ENCODE results near the gene DNAH3. TPM values are rescaled to one million over a fixed set of nuclear protein-coding genes. Genes with fewer than 3 reads are reported as not detected.

DNAH3 gene
- total and polyA plus RNA-seq, 5 donors from 2014 or later = 0.05 TPM; not detected in 4

GRCh38 chr16:21134053-21134452 lies 16.6 kb downstream of the DNAH3 start:
- H3K36me3 ChIP-seq (ENCODE audit: control insufficient read depth, insufficient read depth, low read length) = no peaks in the 10 kb centered on the region
- H3K9me3 ChIP-seq (ENCODE audit: control insufficient read depth in 2 of 2, low read length in 2 of 2) = no peaks in the 10 kb centered on the region
- peaks cover 23% of the 10 kb centered on the region for H3K27me3 Mint-ChIP-seq
- no peaks in the 10 kb centered on the region for H3K4me1 Mint-ChIP-seq
- no peak overlapping the region for H3K27ac Mint-ChIP-seq
- no peaks in the 10 kb centered on the region for H3K4me1 ChIP-seq (ENCODE audit: control insufficient read depth, insufficient read depth, low read length, poor library complexity, severe bottlenecking)
- H3K36me3 Mint-ChIP-seq = no peaks in the 10 kb centered on the region
- peaks cover 0 to 3% (median 0%) of the 10 kb centered on the region in 7 donors for H3K9me3 Mint-ChIP-seq
- DNase-seq (no peak), ATAC-seq (ENCODE audit: low read depth in 2 of 2) (no peak)
- H3K27me3 ChIP-seq (ENCODE audit: control insufficient read depth, insufficient read depth, low read length) = no peaks in the 10 kb centered on the region
- no peak overlapping the region for H3K27ac ChIP-seq (ENCODE audit: insufficient read depth, low read length, poor library complexity, severe bottlenecking)
- no peak overlapping the region for H3K4me3 ChIP-seq (ENCODE audit: low read depth, low read length)
- no peak overlapping the region for H3K4me3 Mint-ChIP-seq

- no peak overlapping the region for H3K4me3 ChIP-seq (ENCODE audit: low read depth, low read length)
- H3K4me1 Mint-ChIP-seq = no peaks in the 10 kb centered on the region
- no peaks in the 10 kb centered on the region for H3K36me3 Mint-ChIP-seq
- H3K27me3 ChIP-seq (ENCODE audit: control insufficient read depth, insufficient read depth, low read length) = no peaks in the 10 kb centered on the region
- no peaks in the 10 kb centered on the region for H3K9me3 ChIP-seq (ENCODE audit: control insufficient read depth in 2 of 2, low read length in 2 of 2)
- no peaks in the 10 kb centered on the region for H3K36me3 ChIP-seq (ENCODE audit: control insufficient read depth, insufficient read depth, low read length)
- H3K4me1 ChIP-seq (ENCODE audit: control insufficient read depth, insufficient read depth, low read length, poor library complexity, severe bottlenecking) = no peaks in the 10 kb centered on the region
- DNase-seq = no peak
- no peak overlapping the region for H3K4me3 Mint-ChIP-seq
- peaks cover 0 to 4% (median 0%) of the 10 kb centered on the region in 7 donors for H3K9me3 Mint-ChIP-seq
- no peak overlapping the region for H3K27ac ChIP-seq (ENCODE audit: insufficient read depth, low read length, poor library complexity, severe bottlenecking)
- H3K27ac Mint-ChIP-seq = no peak overlapping the region
- ATAC-seq (ENCODE audit: low read depth in 2 of 2) = no peak
- peaks cover 17% of the 10 kb centered on the region for H3K27me3 Mint-ChIP-seq
These were observed 19.8 kb downstream of the DNAH3 start for GRCh38 chr16:21130811-21131210.

- Mint-ChIP-seq H3K27me3 (peaks cover 17% of the 10 kb centered on the region), H3K4me3 (no peak overlapping the region), H3K4me1 (no peaks in the 10 kb centered on the region), H3K9me3 (peaks cover 0 to 2% (median 0%) of the 10 kb centered on the region in 7 donors), H3K36me3 (no peaks in the 10 kb centered on the region), H3K27ac (no peak overlapping the region)
- H3K36me3 ChIP-seq (ENCODE audit: control insufficient read depth, insufficient read depth, low read length) = no peaks in the 10 kb centered on the region
- no peaks in the 10 kb centered on the region for H3K27me3 ChIP-seq (ENCODE audit: control insufficient read depth, insufficient read depth, low read length)
- no peak overlapping the region for H3K27ac ChIP-seq (ENCODE audit: insufficient read depth, low read length, poor library complexity, severe bottlenecking)
- H3K9me3 ChIP-seq (ENCODE audit: control insufficient read depth in 2 of 2, low read length in 2 of 2) = no peaks in the 10 kb centered on the region
- H3K4me3 ChIP-seq (ENCODE audit: low read depth, low read length) = no peak overlapping the region
- DNase-seq = no peak
- H3K4me1 ChIP-seq (ENCODE audit: control insufficient read depth, insufficient read depth, low read length, poor library complexity, severe bottlenecking) = no peaks in the 10 kb centered on the region
- no peak for ATAC-seq (ENCODE audit: low read depth in 2 of 2)
These were observed 21.7 kb downstream of the DNAH3 start for GRCh38 chr16:21128991-21129390.

- Mint-ChIP-seq H3K27me3 (peaks cover 15% of the 10 kb centered on the region), H3K36me3 (no peaks in the 10 kb centered on the region), H3K4me3 (peak overlapping the region in 1 of 4 donors; percentile 15), H3K27ac (no peak overlapping the region), H3K4me1 (no peaks in the 10 kb centered on the region), H3K9me3 (peaks cover 0 to 2% (median 0%) of the 10 kb centered on the region in 7 donors)
- no peaks in the 10 kb centered on the region for H3K36me3 ChIP-seq (ENCODE audit: control insufficient read depth, insufficient read depth, low read length)
- no peak overlapping the region for H3K27ac ChIP-seq (ENCODE audit: insufficient read depth, low read length, poor library complexity, severe bottlenecking)
- no peaks in the 10 kb centered on the region for H3K9me3 ChIP-seq (ENCODE audit: control insufficient read depth in 2 of 2, low read length in 2 of 2)
- DNase-seq = no peak
- ATAC-seq (ENCODE audit: low read depth in 2 of 2) = no peak
- H3K4me3 ChIP-seq (ENCODE audit: low read depth, low read length) = no peak overlapping the region
- no peaks in the 10 kb centered on the region for H3K27me3 ChIP-seq (ENCODE audit: control insufficient read depth, insufficient read depth, low read length)
- H3K4me1 ChIP-seq (ENCODE audit: control insufficient read depth, insufficient read depth, low read length, poor library complexity, severe bottlenecking) = no peaks in the 10 kb centered on the region
These were observed 24.1 kb downstream of the DNAH3 start for GRCh38 chr16:21126518-21126917.

GRCh38 chr16:21125191-21125590 lies 25.5 kb downstream of the DNAH3 start:
- H3K36me3 ChIP-seq (ENCODE audit: control insufficient read depth, insufficient read depth, low read length) = no peaks in the 10 kb centered on the region
- Mint-ChIP-seq H3K27me3 (peaks cover 10% of the 10 kb centered on the region), H3K4me1 (no peaks in the 10 kb centered on the region), H3K36me3 (peaks cover 5% of the 10 kb centered on the region), H3K9me3 (peaks cover 0 to 2% (median 0%) of the 10 kb centered on the region in 7 donors), H3K27ac (no peak overlapping the region), H3K4me3 (no peak overlapping the region)
- no peaks in the 10 kb centered on the region for H3K4me1 ChIP-seq (ENCODE audit: control insufficient read depth, insufficient read depth, low read length, poor library complexity, severe bottlenecking)
- H3K27ac ChIP-seq (ENCODE audit: insufficient read depth, low read length, poor library complexity, severe bottlenecking) = no peak overlapping the region
- no peak for ATAC-seq (ENCODE audit: low read depth in 2 of 2)
- H3K27me3 ChIP-seq (ENCODE audit: control insufficient read depth, insufficient read depth, low read length) = no peaks in the 10 kb centered on the region
- H3K9me3 ChIP-seq (ENCODE audit: control insufficient read depth in 2 of 2, low read length in 2 of 2) = no peaks in the 10 kb centered on the region
- no peak overlapping the region for H3K4me3 ChIP-seq (ENCODE audit: low read depth, low read length)
- no peak for DNase-seq

DNA sequence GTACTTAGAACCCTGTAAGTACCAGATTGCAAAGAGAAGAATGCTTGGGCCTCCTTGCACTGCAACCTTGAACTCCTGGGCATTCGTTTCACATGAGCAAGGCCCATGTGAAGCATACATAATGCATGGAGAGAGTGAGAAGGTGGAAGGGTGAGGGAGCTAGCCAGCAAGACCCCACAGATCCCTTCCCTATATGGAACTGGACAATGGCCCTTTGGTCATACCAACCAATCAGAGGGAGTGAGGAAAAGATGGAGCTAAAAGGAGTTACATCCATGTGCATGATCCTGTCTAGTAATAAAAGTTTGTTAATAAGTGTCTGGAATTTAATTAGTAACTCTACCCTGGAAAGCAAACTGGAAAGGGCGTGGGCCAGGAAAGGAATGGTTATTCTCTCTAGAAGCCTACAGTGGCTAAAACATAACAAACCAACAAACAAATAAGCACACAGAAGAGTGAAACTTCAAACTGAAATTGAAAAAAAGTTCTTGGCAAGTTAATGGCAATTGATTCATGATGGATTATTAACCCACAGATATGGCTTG lies 29.6 kb downstream of the DNAH3 start:
- Mint-ChIP-seq H3K27me3 (peaks cover 11% of the 10 kb centered on the region), H3K4me1 (peaks cover 6 to 13% (median 8%) of the 10 kb centered on the region in 4 donors), H3K9me3 (peaks cover 0 to 6% (median 2%) of the 10 kb centered on the region in 7 donors), H3K36me3 (peaks cover 19% of the 10 kb centered on the region), H3K27ac (no peak overlapping the region), H3K4me3 (no peak overlapping the region)
- no peak for DNase-seq
- Histone ChIP-seq H3K4me1 (ENCODE audit: control insufficient read depth, insufficient read depth, low read length, poor library complexity, severe bottlenecking) (no peaks in the 10 kb centered on the region), H3K36me3 (ENCODE audit: control insufficient read depth, insufficient read depth, low read length) (no peaks in the 10 kb centered on the region), H3K4me3 (ENCODE audit: low read depth, low read length) (no peak overlapping the region), H3K9me3 (ENCODE audit: control insufficient read depth in 2 of 2, low read length in 2 of 2) (no peaks in the 10 kb centered on the region), H3K27me3 (ENCODE audit: control insufficient read depth, insufficient read depth, low read length) (no peaks in the 10 kb centered on the region), H3K27ac (ENCODE audit: insufficient read depth, low read length, poor library complexity, severe bottlenecking) (no peak overlapping the region)
- ATAC-seq (ENCODE audit: low read depth in 2 of 2) = no peak

GRCh38 chr16:21117567-21117966 lies 33.1 kb downstream of the DNAH3 start:
- Mint-ChIP-seq H3K27me3 (peaks cover 6% of the 10 kb centered on the region), H3K4me1 (peaks cover 6 to 14% (median 8%) of the 10 kb centered on the region in 4 donors), H3K9me3 (peaks cover 0 to 8% (median 2%) of the 10 kb centered on the region in 7 donors), H3K27ac (no peak overlapping the region), H3K36me3 (peaks cover 19% of the 10 kb centered on the region), H3K4me3 (peak overlapping the region in 1 of 4 donors; percentile 64)
- ATAC-seq (ENCODE audit: low read depth in 2 of 2) (no peak), DNase-seq (no peak)
- Histone ChIP-seq H3K9me3 (ENCODE audit: control insufficient read depth in 2 of 2, low read length in 2 of 2) (no peaks in the 10 kb centered on the region), H3K4me1 (ENCODE audit: control insufficient read depth, insufficient read depth, low read length, poor library complexity, severe bottlenecking) (no peaks in the 10 kb centered on the region), H3K27me3 (ENCODE audit: control insufficient read depth, insufficient read depth, low read length) (no peaks in the 10 kb centered on the region), H3K4me3 (ENCODE audit: low read depth, low read length) (no peak overlapping the region), H3K27ac (ENCODE audit: insufficient read depth, low read length, poor library complexity, severe bottlenecking) (no peak overlapping the region), H3K36me3 (ENCODE audit: control insufficient read depth, insufficient read depth, low read length) (no peaks in the 10 kb centered on the region)

GRCh38 chr16:21116148-21116693 lies 34.4 kb downstream of the DNAH3 start:
- no peaks in the 10 kb centered on the region for H3K4me1 ChIP-seq (ENCODE audit: control insufficient read depth, insufficient read depth, low read length, poor library complexity, severe bottlenecking)
- H3K4me3 ChIP-seq (ENCODE audit: low read depth, low read length) = peak overlapping the region; percentile 26
- H3K36me3 ChIP-seq (ENCODE audit: control insufficient read depth, insufficient read depth, low read length) = no peaks in the 10 kb centered on the region
- no peaks in the 10 kb centered on the region for H3K9me3 ChIP-seq (ENCODE audit: control insufficient read depth in 2 of 2, low read length in 2 of 2)
- no peaks in the 10 kb centered on the region for H3K27me3 ChIP-seq (ENCODE audit: control insufficient read depth, insufficient read depth, low read length)
- peaks cover 0 to 8% (median 2%) of the 10 kb centered on the region in 7 donors for H3K9me3 Mint-ChIP-seq
- DNase-seq = peak in 1 of 3 donors; percentile 31
- no peak overlapping the region for H3K27ac ChIP-seq (ENCODE audit: insufficient read depth, low read length, poor library complexity, severe bottlenecking)
- H3K4me3 Mint-ChIP-seq = peak overlapping the region; percentile 63 to 86 (median 79)
- H3K27ac Mint-ChIP-seq = peak overlapping the region in 2 of 3 donors; percentile 39 to 72
- H3K27me3 Mint-ChIP-seq = peaks cover 14% of the 10 kb centered on the region
- H3K36me3 Mint-ChIP-seq = peaks cover 19% of the 10 kb centered on the region
- H3K4me1 Mint-ChIP-seq = peaks cover 6 to 14% (median 8%) of the 10 kb centered on the region in 4 donors
- peak in 1 of 2 donors; percentile 24 for ATAC-seq (ENCODE audit: low read depth in 2 of 2)
